HG03439 (cell line): ENCODE results near the gene CCL4.

Source experiments
- ATAC-seq: cut with Tn5 transposase; IDR thresholded peaks from one replicate; pipeline ENCODE4 v1.9.1; 2021; ENCODE audit warnings: mild to moderate bottlenecking, moderate library complexity; ENCODE audit not compliant: unreplicated experiment

The CCL4 gene

DNA sequence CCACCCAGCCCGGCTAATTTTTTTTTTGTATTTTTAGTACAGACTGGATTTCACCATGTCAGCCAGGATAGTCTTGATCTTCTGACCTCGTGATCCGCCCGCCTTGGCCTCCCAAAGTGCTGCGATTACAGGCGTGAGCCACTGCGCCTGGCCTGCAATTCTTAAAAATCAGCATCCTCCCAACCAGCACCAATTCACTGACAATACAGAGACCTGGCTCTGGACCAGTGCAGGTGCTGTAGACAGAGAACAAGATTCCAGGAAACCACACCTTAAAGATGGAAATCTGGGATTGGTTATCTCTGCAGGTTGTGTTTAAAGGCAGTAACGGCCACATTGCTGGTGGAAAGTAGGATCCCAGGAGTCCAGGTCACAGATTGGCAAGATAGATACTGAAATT, 39.2 kb downstream of the CCL4 start:
- ATAC-seq = no peak

DNA sequence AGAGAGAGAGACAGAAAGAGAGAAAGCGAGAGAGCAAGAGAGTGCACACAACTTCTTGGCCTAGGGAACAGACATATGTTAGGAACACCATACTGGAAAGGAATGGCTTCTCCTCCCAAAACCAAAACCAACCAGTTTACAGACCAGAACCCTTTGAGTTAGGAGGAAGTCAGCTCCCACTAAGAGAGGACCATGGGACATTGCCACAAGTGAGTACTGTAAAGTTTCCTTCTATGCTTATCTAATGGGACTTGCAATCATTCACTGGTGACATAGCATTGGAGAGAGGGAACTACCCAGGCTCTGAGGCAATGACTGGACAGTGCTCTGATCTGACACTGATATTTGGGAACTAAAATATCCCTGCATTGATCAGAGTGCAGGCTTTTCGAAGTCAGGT, 40.4 kb downstream of the CCL4 start:
- ATAC-seq = no peak

DNA sequence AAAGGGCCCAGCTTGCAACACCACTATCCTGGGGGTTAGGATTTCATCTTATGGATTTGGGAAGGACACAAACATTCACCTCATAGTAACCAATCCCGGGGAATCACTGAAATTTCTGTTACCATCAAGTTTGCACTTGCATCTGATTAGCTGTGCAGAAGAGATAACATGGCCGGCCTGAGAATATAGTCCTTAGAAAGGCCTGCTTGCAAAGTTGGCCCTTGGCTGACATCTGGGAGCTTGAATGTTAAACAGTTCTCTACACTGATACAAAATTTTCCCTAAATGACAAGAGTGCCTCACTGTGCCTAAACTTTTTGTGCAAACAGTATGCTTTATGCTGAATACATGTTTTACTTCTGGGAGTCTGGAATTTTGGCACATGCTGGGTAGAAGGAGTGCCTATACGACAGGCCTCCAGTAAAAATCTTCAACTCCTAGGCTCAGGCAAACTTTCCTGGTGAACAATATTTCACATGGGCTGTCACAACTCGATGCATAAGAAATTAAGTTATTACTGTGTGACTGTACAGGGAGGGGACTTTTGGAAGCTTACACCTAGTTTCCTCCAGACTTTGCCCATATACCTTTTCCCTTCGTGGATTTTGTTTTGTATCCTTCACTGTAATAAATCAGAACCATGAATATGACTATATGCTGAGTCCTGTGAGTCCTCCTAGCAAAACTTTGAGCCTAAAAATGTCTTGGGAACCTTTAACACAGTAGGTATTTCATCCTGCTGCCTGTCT, 41.5 kb downstream of the CCL4 start:
- ATAC-seq = no peak

DNA sequence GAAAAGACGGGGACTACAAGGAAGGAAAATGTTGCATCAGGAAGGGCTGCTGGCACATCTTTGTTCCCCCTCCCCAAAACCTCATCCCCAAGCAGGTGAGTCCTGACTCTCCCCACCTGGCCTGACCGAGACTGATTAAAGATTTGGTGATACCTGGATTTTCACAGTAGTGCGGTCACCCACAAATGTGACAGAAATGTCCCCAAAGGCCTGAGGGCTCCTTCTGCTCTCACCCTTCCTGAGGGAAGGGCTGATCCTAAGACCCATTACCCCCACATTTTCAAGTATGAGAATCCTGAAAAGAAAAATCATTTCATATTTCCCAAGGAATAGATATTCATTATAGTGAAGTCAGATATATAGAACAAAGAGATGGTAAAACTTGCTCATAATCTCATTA, 44.0 kb downstream of the CCL4 start:
- ATAC-seq = no peak

DNA sequence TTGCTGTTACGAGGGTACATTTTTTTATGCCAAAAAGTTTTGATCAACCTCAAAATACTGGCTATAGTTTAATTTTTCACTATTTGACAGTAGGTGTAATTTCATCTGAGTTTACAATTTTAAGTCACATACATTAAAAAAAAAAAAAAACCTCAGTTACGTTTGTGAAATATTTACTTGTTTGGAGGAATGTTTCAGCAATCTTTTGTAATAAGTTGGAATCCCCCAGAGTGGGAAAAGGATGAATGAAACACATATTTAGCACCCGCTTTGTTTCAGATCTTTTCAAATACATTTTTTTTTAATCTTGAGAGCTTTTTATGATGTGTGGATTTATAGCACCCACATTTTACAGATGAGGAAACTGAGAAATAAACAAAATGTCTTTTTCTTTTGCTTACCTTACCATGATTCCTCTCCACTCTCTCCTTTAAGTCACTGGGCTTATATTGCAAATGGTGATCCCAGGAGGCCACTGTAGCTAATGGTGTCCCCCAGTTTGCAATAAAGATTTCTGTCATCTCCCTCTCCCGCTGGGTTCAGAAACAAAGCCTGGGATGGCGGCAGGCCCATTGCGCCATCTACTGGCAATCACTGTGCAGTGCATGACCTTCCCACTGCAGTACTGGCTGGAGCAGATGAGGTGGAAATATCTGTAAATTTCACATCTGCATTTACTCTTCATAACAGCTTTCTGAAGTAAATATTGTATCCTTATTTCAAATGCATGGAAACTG, 45.1 kb downstream of the CCL4 start:
- peak; percentile 64 for ATAC-seq

DNA sequence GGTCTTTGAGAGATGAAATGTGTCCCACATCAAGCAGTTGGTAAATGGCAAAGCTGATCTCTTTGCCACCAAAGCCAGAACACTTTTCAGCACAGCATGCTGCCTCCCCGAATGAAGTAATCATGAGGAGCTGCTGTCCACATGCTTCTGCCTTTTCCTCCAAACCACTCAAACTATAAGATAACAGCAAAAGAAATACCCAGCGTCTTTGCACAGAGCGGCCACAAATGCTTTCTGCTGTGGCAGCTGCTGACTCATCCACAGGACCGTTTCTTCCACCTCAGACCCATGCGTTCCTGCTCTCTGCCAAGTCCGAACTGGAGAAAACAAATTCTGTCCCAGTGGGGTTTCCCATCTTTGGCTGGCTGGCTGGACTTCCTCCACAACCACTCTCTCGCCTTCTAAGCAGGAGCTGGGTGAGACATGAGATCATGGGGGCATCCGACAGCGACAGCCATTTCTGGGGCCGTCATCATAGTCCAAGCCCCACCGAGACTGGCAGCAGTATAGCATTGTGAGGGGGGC, 45.7 kb downstream of the CCL4 start:
- peak; percentile 19 for ATAC-seq

DNA sequence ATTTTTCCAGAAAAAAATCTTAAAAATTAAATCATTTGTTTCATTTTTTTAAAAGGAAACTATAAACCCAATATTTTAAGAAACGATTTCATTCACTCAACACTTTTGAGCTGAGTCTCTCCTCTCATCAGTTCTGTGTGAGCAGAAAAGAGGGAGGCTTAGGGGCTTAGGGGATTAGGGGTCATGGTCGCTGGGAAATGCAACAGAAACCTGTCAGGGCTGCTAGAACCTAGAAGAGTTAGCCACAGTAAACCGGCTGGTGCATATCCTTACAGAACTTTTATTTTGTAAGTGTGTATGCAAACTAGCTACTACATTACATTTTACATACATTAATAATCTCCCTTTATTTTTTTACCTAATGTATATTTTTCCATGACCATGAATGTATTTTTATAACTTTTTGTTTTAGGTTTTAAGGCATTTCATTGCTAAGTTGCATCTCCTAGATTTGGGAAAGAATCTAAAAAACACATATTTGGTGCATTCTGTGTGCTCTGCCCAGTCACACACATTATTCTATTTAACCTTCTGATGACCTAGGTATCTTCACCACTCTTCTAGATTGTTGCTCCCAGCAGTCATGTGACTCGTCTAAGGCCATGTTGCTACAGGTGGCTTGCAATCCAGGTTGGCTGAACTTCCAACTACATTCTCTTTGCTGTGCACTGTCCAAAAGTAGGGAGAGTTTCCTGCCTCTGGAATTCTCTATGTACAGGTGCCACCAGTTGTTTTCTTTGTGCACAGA, 48.4 kb downstream of the CCL4 start:
- ATAC-seq = no peak

DNA sequence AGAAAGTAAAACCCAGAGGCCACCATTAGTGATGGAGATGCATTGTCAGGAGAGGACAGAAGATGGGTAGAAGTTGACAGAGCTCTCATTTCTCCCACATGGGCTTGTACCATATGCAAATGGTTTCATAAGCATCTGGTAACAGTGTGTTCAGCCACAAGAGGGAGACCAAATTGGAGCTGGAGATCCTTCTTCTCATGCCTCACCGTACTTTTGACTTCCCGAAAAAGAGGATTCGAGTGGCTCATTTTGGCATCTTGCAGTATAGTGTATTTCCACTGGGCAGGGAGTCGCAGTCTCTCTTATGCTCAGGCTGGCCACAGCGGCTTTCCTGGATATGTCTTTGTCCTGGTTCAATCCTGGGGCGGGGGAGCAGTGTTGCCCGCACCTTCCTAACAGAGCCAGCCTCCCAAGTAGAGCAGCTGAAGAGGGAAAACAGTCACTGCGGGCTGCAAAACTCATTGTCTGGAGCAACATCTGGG, 49.1 kb downstream of the CCL4 start:
- no peak for ATAC-seq

DNA sequence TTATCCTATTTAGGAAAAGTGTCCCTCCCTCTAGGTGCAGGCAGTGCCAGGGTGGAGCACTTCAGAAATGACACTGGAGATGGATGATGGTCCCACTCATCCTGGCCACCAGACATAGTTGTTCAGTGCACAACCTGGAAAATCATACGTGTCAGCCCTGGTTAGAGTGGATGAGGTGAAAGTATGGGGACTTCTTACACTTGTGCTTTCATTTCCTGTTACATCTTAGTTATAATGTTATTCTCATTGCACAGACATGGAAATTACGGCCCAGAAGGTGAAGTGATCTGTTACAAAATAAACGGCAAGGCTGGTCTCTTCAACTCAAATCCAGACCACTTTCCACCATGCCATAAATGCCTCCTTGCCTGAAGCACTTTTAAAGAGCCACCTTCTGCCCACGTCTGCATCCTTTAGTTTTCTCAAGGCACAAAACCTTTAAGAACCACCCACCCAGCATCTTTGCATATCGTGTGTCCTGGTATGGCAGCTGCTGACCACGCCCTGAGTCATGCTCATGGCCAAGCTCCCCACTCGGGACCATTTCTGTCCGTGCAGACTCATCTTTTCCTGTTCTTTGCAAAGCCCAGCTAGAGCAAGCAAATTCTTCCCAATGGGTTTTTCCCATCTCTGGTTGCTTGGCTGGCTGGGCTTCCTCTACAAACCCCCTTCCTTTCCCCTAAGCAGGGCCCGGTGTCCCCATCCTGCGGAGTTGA, 50.4 kb downstream of the CCL4 start:
- no peak for ATAC-seq
